ENCODE results near the gene BCAS4.

The BCAS4 gene

GRCh38 chr20:50784464-50784863 is 10.4 kb upstream of the BCAS4 start:
- no peak for DNase-seq (ENCODE audit: low read depth)
- in situ Hi-C loops (cut with HindIII; ENCODE audit: low sequenced_read_pairs), result no loop called here
- no peak for TF ChIP-seq CTCF (IDR thresholded peaks at IDR 0.05; ENCODE audit: low read depth, low read length, missing control alignments)
- H3K4me3 ChIP-seq (ENCODE audit: low read depth, low read length), result no peak overlapping the region

- no peak for DNase-seq (ENCODE audit: low read depth)
- TF ChIP-seq CTCF (IDR thresholded peaks at IDR 0.05; ENCODE audit: low read depth, low read length, missing control alignments), result no peak
- H3K4me3 ChIP-seq (ENCODE audit: low read depth, low read length), result no peak overlapping the region
- in situ Hi-C loops (cut with HindIII; ENCODE audit: low sequenced_read_pairs), result no loop called here
Observed at GRCh38 chr20:50786703-50787102, 8.2 kb upstream of the BCAS4 start.

GRCh38 chr20:50787181-50787580 is 7.7 kb upstream of the BCAS4 start:
- H3K4me3 ChIP-seq (ENCODE audit: low read depth, low read length), result no peak overlapping the region
- TF ChIP-seq CTCF (IDR thresholded peaks at IDR 0.05; ENCODE audit: low read depth, low read length, missing control alignments), result no peak
- no peak for DNase-seq (ENCODE audit: low read depth)
- in situ Hi-C loops (cut with HindIII; ENCODE audit: low sequenced_read_pairs), result no loop called here

GRCh38 chr20:50788045-50788991 is 6.5 kb upstream of the BCAS4 start:
- TF ChIP-seq CTCF (IDR thresholded peaks at IDR 0.05; ENCODE audit: low read depth, low read length, missing control alignments), result peak; percentile 70
- DNase-seq (ENCODE audit: low read depth), result peak; percentile 38
- in situ Hi-C loops (cut with HindIII; ENCODE audit: low sequenced_read_pairs), result no loop called here
- H3K4me3 ChIP-seq (ENCODE audit: low read depth, low read length), result no peak overlapping the region

- no peak overlapping the region for H3K4me3 ChIP-seq (ENCODE audit: low read depth, low read length)
- TF ChIP-seq CTCF (IDR thresholded peaks at IDR 0.05; ENCODE audit: low read depth, low read length, missing control alignments), result no peak
- in situ Hi-C loops (cut with HindIII; ENCODE audit: low sequenced_read_pairs), result no loop called here
- DNase-seq (ENCODE audit: low read depth), result no peak
Observed at GRCh38 chr20:50789968-50790650, 4.8 kb upstream of the BCAS4 start.

GRCh38 chr20:50790651-50791277 is 4.1 kb upstream of the BCAS4 start:
- TF ChIP-seq CTCF (IDR thresholded peaks at IDR 0.05; ENCODE audit: low read depth, low read length, missing control alignments), result peak; percentile 87
- DNase-seq (ENCODE audit: low read depth), result peak; percentile 60
- in situ Hi-C loops (cut with HindIII; ENCODE audit: low sequenced_read_pairs), result no loop called here
- no peak overlapping the region for H3K4me3 ChIP-seq (ENCODE audit: low read depth, low read length)
